Large intestine (tissue), 3 donors: ENCODE results near the gene ASS1. TPM values are rescaled to one million over a fixed set of nuclear protein-coding genes. Genes with fewer than 3 reads are reported as not detected.

Experiments
- DNase-seq, 2 donors: peaks; one replicate each; pipeline versions ENCODE4 v3.0.0 to v3.0.0-alpha.2; 2013
- H3K27ac ChIP-seq: one replicate; pipeline ENCODE4 v1.5.1; 2013; ENCODE audit warnings: low read length
- H3K27me3 ChIP-seq: 2 replicates; pipeline ENCODE4 v1.6.1; 2013; ENCODE audit warnings: low read length; ENCODE audit not compliant: control insufficient read depth, insufficient read depth
- H3K36me3 ChIP-seq: 2 replicates; pipeline ENCODE4 v1.6.1; 2013; ENCODE audit warnings: low read length; ENCODE audit not compliant: control insufficient read depth, insufficient read depth
- H3K4me1 ChIP-seq: one replicate; pipeline ENCODE4 v1.6.1; 2013; ENCODE audit warnings: low read length; ENCODE audit not compliant: control insufficient read depth, insufficient read depth
- H3K4me3 ChIP-seq: one replicate; pipeline ENCODE4 v1.5.1; 2013; ENCODE audit warnings: low read length
- H3K9me3 ChIP-seq: one replicate; pipeline ENCODE4 v1.6.1; 2013; ENCODE audit warnings: mild to moderate bottlenecking, low read depth, low read length, moderate library complexity; ENCODE audit not compliant: control insufficient read depth
- WGBS: methylation state at CpG from one replicate; pipeline ENCODE4 v1.1.5; 2013; ENCODE audit warnings: low lambda C conversion rate; ENCODE audit not compliant: insufficient coverage; 5-methylcytosine and 5-hydroxymethylcytosine counted together
- polyA plus RNA-seq: library from polyadenylated mRNA; unstranded; fragments of 120-200 nt; gene quantifications from one replicate; pipeline ENCODE4 v1.2.1, GENCODE V29; 2013

Gene ASS1
- polyA plus RNA-seq, 1 donor, result 704 TPM

GRCh38 chr9:130513078-130513477, 68.3 kb downstream of the ASS1 start:
- Histone ChIP-seq H3K4me3 (no peak overlapping the region), H3K36me3 (no peaks in the 10 kb centered on the region), H3K27ac (no peak overlapping the region), H3K9me3 (no peaks in the 10 kb centered on the region), H3K27me3 (no peaks in the 10 kb centered on the region), H3K4me1 (no peaks in the 10 kb centered on the region)
- no peak for DNase-seq
- no CpG with 5 or more reads among the region's 1 CpG for WGBS

DNA sequence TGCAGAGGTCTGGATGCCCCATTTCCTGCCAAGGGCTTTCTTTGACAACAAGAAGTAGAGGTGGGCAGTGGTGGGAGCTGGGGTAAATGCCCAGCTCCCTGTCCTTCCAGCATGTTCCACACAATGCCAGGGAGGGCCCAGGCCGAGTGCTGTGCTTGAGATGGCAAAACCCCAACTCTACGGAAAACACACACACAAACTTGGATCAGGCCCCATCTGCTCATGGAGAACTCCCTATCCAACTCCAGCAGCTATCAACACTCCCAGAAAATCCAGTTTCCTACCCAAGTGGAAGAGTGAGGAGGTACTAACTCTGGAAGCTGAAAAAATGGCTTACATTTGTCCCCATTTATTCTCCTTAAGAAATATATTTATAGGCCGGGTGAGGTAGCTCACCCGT, 73.5 kb downstream of the ASS1 start:
- Histone ChIP-seq H3K27ac (no peak overlapping the region), H3K4me3 (no peak overlapping the region), H3K36me3 (no peaks in the 10 kb centered on the region), H3K27me3 (no peaks in the 10 kb centered on the region), H3K9me3 (no peaks in the 10 kb centered on the region), H3K4me1 (no peaks in the 10 kb centered on the region)
- no peak for DNase-seq
- WGBS, result no CpG with 5 or more reads among the region's 4 CpGs

DNA sequence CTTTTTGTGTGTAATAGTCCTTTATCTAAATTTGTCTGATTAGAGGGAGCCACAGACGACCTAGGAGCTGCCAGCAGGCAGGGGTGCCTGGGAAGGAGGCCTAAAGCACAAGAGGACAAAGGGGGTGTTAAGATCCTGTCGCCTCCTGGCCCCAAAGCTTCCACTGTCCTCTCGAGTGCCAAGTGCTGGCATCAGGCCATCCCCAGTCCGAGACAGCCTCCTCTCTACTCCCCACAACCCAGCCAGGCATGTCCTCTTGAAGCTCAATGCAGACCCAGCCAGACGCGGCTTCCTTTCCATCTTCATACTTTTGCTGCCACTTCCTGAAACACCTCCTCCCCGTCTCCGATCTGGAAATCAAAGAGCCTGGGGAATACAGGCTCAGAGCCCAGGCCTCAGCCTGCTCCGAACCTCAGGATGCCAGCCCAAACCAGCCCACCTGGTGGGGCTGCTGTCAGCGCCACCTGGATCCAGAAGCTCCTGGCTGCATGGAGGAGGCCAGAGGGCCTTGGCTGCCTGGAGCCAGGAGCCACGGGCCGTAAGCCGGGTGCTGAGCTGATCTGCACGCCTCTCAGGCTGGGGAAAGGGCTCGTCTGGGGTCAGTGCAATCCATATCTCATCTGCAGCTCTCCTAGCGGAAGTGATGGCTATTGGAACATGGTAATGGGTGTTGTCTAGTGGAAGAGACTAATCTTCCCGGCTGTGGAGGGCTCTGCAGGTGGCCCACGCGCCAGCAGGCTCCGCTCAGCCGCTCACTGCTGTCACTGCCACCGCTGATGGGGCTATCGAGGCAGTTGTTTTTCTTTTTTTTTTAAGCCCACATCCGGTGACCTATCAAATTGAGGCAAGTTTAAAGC, 74.4 kb downstream of the ASS1 start:
- Histone ChIP-seq H3K4me3 (no peak overlapping the region), H3K9me3 (no peaks in the 10 kb centered on the region), H3K36me3 (no peaks in the 10 kb centered on the region), H3K27me3 (no peaks in the 10 kb centered on the region), H3K4me1 (no peaks in the 10 kb centered on the region), H3K27ac (no peak overlapping the region)
- 60% methylated on average over 5 of the region's 24 CpGs for WGBS
- no peak for DNase-seq

DNA sequence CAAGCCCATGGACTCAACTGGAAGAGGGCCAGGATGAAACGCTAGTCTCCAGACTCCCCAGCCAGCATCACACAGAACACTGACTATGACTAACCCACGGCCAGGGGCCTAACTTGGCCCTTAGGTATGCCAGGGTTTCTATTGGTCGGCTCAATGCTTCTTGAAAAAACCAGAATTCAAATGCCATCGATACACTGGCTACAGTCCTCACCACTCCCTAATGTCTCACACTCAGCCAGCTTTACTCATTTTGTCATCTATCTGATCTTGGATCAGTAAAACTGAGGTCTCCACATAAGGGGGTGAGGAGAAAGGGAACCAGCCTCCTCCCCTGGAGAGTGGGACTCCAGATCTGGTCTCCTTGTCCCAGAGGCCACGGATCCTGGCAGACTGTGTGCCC, 75.2 kb downstream of the ASS1 start:
- Histone ChIP-seq H3K4me1 (no peaks in the 10 kb centered on the region), H3K4me3 (no peak overlapping the region), H3K9me3 (no peaks in the 10 kb centered on the region), H3K36me3 (no peaks in the 10 kb centered on the region), H3K27me3 (no peaks in the 10 kb centered on the region), H3K27ac (no peak overlapping the region)
- DNase-seq, result no peak
- WGBS, result 100% methylated on average over 1 of the region's 5 CpGs

GRCh38 chr9:130521715-130522114, 77.0 kb downstream of the ASS1 start:
- no CpG with 5 or more reads among the region's 5 CpGs for WGBS
- no peak for DNase-seq
- H3K27ac ChIP-seq, result no peak overlapping the region
- no peaks in the 10 kb centered on the region for H3K4me1 ChIP-seq
- H3K27me3 ChIP-seq, result no peaks in the 10 kb centered on the region
- no peaks in the 10 kb centered on the region for H3K9me3 ChIP-seq
- H3K36me3 ChIP-seq, result no peaks in the 10 kb centered on the region
- no peak overlapping the region for H3K4me3 ChIP-seq

- Histone ChIP-seq H3K4me1 (no peaks in the 10 kb centered on the region), H3K36me3 (no peaks in the 10 kb centered on the region), H3K4me3 (no peak overlapping the region), H3K27ac (no peak overlapping the region), H3K27me3 (no peaks in the 10 kb centered on the region), H3K9me3 (no peaks in the 10 kb centered on the region)
- WGBS, result 90% methylated on average over 2 of the region's 7 CpGs
- no peak for DNase-seq
Observed at GRCh38 chr9:130522233-130522808, 77.6 kb downstream of the ASS1 start.

- no peaks in the 10 kb centered on the region for H3K36me3 ChIP-seq
- H3K4me3 ChIP-seq, result no peak overlapping the region
- no peaks in the 10 kb centered on the region for H3K4me1 ChIP-seq
- H3K27ac ChIP-seq, result no peak overlapping the region
- DNase-seq, result no peak
- WGBS, result no CpG with 5 or more reads among the region's 12 CpGs
- no peaks in the 10 kb centered on the region for H3K9me3 ChIP-seq
- H3K27me3 ChIP-seq, result peaks cover 3% of the 10 kb centered on the region
Observed at GRCh38 chr9:130523921-130524320, 79.2 kb downstream of the ASS1 start.

GRCh38 chr9:130526193-130526853, 81.6 kb downstream of the ASS1 start:
- Histone ChIP-seq H3K4me1 (no peaks in the 10 kb centered on the region), H3K27ac (no peak overlapping the region), H3K36me3 (no peaks in the 10 kb centered on the region), H3K27me3 (peaks cover 3% of the 10 kb centered on the region), H3K4me3 (no peak overlapping the region), H3K9me3 (no peaks in the 10 kb centered on the region)
- no CpG with 5 or more reads among the region's 18 CpGs for WGBS
- DNase-seq, result no peak

GRCh38 chr9:130526854-130527650, 82.3 kb downstream of the ASS1 start:
- WGBS, result 40% methylated on average over 1 of the region's 31 CpGs
- Histone ChIP-seq H3K9me3 (no peaks in the 10 kb centered on the region), H3K36me3 (no peaks in the 10 kb centered on the region), H3K4me1 (no peaks in the 10 kb centered on the region), H3K27me3 (peaks cover 3% of the 10 kb centered on the region), H3K4me3 (no peak overlapping the region), H3K27ac (no peak overlapping the region)
- DNase-seq, result no peak

DNA sequence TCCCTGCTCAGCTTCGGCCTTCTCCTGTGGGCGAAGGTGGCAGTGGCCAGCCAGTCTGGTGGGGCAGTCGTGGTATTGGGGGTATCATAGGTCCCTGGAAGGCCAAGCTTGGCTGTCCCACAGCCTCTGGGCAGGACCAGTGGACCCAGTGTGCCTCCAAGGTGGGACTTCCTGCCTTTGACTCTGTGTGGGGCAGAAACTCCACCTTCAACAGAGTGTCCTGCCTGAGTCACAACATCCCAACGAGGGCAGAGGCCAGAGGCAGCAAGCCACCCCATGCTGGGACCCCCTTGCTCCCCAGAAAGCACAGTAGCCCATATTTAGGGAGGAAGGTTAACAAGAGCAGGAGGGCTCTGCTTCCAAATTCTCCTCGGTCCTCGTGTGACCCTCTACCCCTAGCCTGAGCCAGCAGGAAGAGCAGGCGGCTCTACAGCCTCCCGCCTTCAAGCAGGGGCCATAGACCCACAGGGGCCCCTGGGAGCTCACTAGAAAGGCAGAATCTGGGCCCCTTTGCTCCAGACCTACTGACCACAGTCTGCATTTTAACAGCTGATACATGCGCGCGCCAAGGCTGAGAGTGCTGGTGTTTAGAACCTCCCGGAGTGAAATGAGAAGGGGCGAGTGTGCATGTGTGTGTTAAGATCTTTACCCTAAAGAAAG, 83.0 kb downstream of the ASS1 start:
- no peak for DNase-seq
- 33% methylated on average over 1 of the region's 13 CpGs for WGBS
- Histone ChIP-seq H3K27ac (no peak overlapping the region), H3K4me3 (no peak overlapping the region), H3K36me3 (no peaks in the 10 kb centered on the region), H3K9me3 (no peaks in the 10 kb centered on the region), H3K4me1 (no peaks in the 10 kb centered on the region), H3K27me3 (peaks cover 4% of the 10 kb centered on the region)
